ENCODE measurements around the gene STAT2. TPM values are rescaled to one million over a fixed set of nuclear protein-coding genes. Genes with fewer than 3 reads are reported as not detected.
A peak's percentile ranks its signal among the peaks of the same experiment; 100 is the strongest.

Gene STAT2
- total and polyA plus RNA-seq, 2 of the 13 experiments (the other 11 are each of a cell fraction or from before 2014, with no cell fraction given) = 43.5 to 84.6 TPM

DNA sequence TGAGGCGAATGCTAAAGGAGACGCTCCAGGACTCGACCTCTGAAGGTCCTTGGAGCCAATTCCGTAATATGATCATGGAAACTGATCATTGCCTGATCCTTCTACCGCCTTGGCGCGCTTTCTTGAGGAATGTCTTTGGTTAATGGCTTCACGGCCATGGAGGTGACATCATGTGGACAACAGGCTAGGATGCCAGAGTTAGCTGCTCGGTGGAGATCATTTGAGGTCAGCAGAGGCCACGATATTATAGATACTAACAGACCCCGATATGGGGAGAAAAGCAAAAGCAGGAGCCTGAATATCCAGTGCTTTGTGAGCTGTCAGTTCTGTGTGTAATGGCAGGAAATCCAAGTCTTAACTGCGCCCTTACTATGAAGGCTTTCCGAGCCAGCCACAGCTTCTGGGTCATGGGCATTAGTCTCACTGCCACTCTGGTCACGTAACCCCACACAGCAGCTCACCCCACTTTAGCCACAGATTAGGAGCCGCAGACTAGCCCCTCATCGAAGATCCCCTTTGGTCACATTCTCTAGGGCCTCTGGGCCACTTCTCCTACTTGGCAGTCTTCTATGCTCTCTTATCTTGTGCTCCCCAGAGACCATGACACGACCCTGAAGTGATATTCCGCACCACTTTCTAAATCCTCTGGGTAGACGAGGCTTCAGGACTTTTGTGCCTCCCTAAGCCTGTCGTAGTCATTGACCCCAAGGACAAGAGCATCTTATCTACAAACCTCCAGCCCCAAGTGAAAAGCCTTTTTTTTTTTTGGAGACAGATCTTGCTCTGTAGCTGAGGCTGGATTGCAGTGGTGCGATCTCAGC, 59.1 kb downstream of the STAT2 start (continued):
- TF ChIP-seq, protein P1, sequence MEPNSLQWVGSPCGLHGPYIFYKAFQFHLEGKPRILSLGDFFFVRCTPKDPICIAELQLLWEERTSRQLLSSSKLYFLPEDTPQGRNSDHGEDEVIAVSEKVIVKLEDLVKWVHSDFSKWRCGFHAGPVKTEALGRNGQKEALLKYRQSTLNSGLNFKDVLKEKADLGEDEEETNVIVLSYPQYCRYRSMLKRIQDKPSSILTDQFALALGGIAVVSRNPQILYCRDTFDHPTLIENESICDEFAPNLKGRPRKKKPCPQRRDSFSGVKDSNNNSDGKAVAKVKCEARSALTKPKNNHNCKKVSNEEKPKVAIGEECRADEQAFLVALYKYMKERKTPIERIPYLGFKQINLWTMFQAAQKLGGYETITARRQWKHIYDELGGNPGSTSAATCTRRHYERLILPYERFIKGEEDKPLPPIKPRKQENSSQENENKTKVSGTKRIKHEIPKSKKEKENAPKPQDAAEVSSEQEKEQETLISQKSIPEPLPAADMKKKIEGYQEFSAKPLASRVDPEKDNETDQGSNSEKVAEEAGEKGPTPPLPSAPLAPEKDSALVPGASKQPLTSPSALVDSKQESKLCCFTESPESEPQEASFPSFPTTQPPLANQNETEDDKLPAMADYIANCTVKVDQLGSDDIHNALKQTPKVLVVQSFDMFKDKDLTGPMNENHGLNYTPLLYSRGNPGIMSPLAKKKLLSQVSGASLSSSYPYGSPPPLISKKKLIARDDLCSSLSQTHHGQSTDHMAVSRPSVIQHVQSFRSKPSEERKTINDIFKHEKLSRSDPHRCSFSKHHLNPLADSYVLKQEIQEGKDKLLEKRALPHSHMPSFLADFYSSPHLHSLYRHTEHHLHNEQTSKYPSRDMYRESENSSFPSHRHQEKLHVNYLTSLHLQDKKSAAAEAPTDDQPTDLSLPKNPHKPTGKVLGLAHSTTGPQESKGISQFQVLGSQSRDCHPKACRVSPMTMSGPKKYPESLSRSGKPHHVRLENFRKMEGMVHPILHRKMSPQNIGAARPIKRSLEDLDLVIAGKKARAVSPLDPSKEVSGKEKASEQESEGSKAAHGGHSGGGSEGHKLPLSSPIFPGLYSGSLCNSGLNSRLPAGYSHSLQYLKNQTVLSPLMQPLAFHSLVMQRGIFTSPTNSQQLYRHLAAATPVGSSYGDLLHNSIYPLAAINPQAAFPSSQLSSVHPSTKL (CRISPR knock-in tag; IDR thresholded peaks at IDR 0.05) = no peak
- TF ChIP-seq, protein P2, sequence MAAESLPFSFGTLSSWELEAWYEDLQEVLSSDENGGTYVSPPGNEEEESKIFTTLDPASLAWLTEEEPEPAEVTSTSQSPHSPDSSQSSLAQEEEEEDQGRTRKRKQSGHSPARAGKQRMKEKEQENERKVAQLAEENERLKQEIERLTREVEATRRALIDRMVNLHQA (CRISPR knock-in tag; IDR thresholded peaks at IDR 0.05) = no peak
- TF ChIP-seq ZKSCAN8 (CRISPR knock-in tag; IDR thresholded peaks at IDR 0.05; ENCODE audit: borderline replicate concordance) (no peak), ESRRA (CRISPR knock-in tag; IDR thresholded peaks at IDR 0.05; ENCODE audit: low read depth) (no peak), ZNF446 (CRISPR knock-in tag; IDR thresholded peaks at IDR 0.05) (0 out of 2 replicates have a peak, but pooled peaks have one; percentile 41), ZNF335 (CRISPR knock-in tag; IDR thresholded peaks at IDR 0.05) (peak; percentile 97), HNF4A (CRISPR knock-in tag; IDR thresholded peaks at IDR 0.05) (peak; percentile 1; the same call in 1 of the 2 replicates), SSRP1 (CRISPR knock-in tag; IDR thresholded peaks at IDR 0.05) (0 out of 2 replicates have a peak, but pooled peaks have one; percentile 3), TCF7L2 (IDR thresholded peaks at IDR 0.05; ENCODE audit: low read depth, low read length) (no peak), MEIS2 (CRISPR knock-in tag; IDR thresholded peaks at IDR 0.05) (no peak), ZNF563 (CRISPR knock-in tag; IDR thresholded peaks at IDR 0.05) (no peak), KLF6 (CRISPR knock-in tag; IDR thresholded peaks at IDR 0.05) (no peak), ZNF430 (CRISPR knock-in tag; IDR thresholded peaks at IDR 0.05) (0 out of 2 replicates have a peak, but pooled peaks have one; percentile 18)
- TF ChIP-seq, protein P3, sequence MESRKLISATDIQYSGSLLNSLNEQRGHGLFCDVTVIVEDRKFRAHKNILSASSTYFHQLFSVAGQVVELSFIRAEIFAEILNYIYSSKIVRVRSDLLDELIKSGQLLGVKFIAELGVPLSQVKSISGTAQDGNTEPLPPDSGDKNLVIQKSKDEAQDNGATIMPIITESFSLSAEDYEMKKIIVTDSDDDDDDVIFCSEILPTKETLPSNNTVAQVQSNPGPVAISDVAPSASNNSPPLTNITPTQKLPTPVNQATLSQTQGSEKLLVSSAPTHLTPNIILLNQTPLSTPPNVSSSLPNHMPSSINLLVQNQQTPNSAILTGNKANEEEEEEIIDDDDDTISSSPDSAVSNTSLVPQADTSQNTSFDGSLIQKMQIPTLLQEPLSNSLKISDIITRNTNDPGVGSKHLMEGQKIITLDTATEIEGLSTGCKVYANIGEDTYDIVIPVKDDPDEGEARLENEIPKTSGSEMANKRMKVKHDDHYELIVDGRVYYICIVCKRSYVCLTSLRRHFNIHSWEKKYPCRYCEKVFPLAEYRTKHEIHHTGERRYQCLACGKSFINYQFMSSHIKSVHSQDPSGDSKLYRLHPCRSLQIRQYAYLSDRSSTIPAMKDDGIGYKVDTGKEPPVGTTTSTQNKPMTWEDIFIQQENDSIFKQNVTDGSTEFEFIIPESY (CRISPR knock-in tag; IDR thresholded peaks at IDR 0.05) = peak; percentile 49; the same call in 1 of the 2 replicates
- TF ChIP-seq, protein P4, sequence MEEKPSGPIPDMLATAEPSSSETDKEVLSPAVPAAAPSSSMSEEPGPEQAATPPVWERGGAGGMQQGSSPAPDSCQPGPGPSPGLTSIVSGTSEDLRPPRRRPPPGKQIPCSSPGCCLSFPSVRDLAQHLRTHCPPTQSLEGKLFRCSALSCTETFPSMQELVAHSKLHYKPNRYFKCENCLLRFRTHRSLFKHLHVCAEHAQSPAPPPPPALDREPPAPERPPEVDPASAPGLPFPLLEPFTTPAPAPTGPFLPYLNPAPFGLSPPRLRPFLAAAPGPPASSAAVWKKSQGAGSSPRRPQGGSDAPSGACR (CRISPR knock-in tag; IDR thresholded peaks at IDR 0.05) = no peak
- TF ChIP-seq, protein P5, sequence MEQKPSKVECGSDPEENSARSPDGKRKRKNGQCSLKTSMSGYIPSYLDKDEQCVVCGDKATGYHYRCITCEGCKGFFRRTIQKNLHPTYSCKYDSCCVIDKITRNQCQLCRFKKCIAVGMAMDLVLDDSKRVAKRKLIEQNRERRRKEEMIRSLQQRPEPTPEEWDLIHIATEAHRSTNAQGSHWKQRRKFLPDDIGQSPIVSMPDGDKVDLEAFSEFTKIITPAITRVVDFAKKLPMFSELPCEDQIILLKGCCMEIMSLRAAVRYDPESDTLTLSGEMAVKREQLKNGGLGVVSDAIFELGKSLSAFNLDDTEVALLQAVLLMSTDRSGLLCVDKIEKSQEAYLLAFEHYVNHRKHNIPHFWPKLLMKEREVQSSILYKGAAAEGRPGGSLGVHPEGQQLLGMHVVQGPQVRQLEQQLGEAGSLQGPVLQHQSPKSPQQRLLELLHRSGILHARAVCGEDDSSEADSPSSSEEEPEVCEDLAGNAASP (CRISPR knock-in tag; IDR thresholded peaks at IDR 0.05; ENCODE audit: borderline replicate concordance) = no peak
